GM12892 (cell line): ENCODE results near the gene TEX48.

ENCODE experiments used
- POLR2AphosphoS5 ChIP-seq: IDR thresholded peaks from 2 replicates; pipeline ENCODE4 v1.6.1; 2011; ENCODE audit warnings: low read depth, low read length, control low read depth
- TAF1 ChIP-seq: IDR thresholded peaks from 2 replicates; pipeline ENCODE4 v1.6.1; 2011; ENCODE audit warnings: low read depth, mild to moderate bottlenecking, control low read depth, low read length, borderline replicate concordance

- TF ChIP-seq POLR2AphosphoS5 (no peak), TAF1 (no peak)
Measured at GRCh38 chr9:114729706-114730105, 47.7 kb upstream of the TEX48 start.
